Measurements from ENCODE around the gene RAB40C.

- TF ChIP-seq EZH2 (IDR thresholded peaks at IDR 0.05; ENCODE audit: low read length, missing control alignments) (no peak), CTCF (conservative IDR thresholded peaks at IDR 0.05 in 1 of 2, IDR thresholded peaks at IDR 0.05 in 1 of 2; ENCODE audit: low read depth in 1 of 2, low read length in 2 of 2) (no peak)
Observed at GRCh38 chr16:617855-618254, 28.0 kb downstream of the RAB40C start.

All from fibroblast of lung (primary cell).